ENCODE results near the gene STARD5. TPM values are rescaled to one million over a fixed set of nuclear protein-coding genes. Genes with fewer than 3 reads are reported as not detected.

Gene STARD5
- total and polyA plus RNA-seq, 2 of the 8 experiments (the other 6 are each of a cell fraction or from before 2014, with no cell fraction given), result 5.5 to 10.4 TPM

DNA sequence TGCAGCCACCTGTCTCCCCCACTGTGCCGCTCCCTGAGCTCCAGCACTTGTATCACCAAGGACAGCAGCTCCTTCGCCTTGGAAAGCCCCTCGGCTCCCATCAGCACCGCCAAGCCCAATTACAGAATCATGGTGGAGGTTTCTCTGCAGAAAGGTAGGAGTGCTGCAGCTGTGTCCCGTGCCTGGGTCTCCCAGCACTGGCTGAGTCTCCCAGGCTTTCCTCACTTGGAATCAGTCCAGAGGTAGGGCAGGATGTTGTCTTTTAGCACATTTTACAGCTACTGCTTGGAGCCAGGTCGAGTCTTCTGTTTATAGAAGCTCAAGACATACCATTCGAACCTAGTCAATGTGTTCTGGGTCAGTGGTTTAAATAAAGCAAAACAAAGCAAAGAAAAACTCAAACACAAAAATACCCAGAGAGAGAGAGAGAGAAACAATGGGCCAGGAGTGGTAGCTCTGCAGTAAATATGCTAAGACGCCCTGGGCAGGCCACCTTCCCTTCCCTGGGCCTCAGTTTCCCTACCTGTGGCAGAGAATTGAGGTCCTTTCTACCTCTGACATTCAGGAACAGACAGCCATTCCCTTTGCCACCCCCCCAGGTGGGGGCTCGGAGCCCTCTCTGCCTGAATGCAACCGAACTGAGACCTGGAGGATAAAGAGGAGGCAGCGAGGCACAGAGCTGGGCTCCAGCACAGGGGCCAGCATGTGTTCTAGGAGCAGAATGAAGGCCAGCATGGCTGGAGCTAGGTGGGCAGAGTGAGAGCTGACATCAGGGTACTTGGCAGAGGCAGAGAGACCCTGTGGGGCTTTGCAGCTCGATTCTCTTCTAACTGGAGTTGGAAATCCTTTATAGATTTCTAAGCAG, 44.1 kb downstream of the STARD5 start:
- H3K4me3 ChIP-seq (ENCODE audit: extremely low read depth in 1 of 4, insufficient read depth in 2 of 4, low read depth in 3 of 4, low read length in 4 of 4), result no peak overlapping the region
- FAIRE-seq, result no peak
- no peak overlapping the region for H3K56ac ChIP-seq (replicated peaks; ENCODE audit: insufficient read length, low read depth, low read length)
- H4K8ac ChIP-seq (ENCODE audit: extremely low read depth, insufficient read depth, low read length), result no peak overlapping the region
- H3K4ac ChIP-seq (replicated peaks; ENCODE audit: insufficient read length, low read depth, low read length), result no peak overlapping the region
- H2BK12ac ChIP-seq (ENCODE audit: low read depth, low read length), result no peak overlapping the region
- H3K4me1 ChIP-seq (replicated peaks in 1 of 4; ENCODE audit: control insufficient read depth in 3 of 4, insufficient read depth in 4 of 4, low read length in 3 of 4), result no peaks in the 10 kb centered on the region
- no peak overlapping the region for H3K23ac ChIP-seq (ENCODE audit: insufficient read length)
- no peaks in the 10 kb centered on the region for H4K20me1 ChIP-seq (replicated peaks in 1 of 2; ENCODE audit: control insufficient read depth in 1 of 2, insufficient read depth in 2 of 2, low read length in 2 of 2)
- DNase-seq (ENCODE audit: low read depth in 1 of 2, low spot score in 2 of 2), result no peak
- no peak overlapping the region for H3K9ac ChIP-seq (replicated peaks in 1 of 4; ENCODE audit: extremely low read depth in 1 of 4, low read depth in 3 of 4, low read length in 3 of 4)
- no peak overlapping the region for H2AFZ ChIP-seq (ENCODE audit: low read length)
- H3K27me3 ChIP-seq (replicated peaks in 1 of 4; ENCODE audit: control insufficient read depth in 3 of 4, extremely low read depth in 1 of 4, insufficient read depth in 3 of 4, low read length in 3 of 4), result no peaks in the 10 kb centered on the region
- H3K27ac ChIP-seq (ENCODE audit: low read depth, low read length), result no peak overlapping the region
- no peak overlapping the region for H2AK5ac ChIP-seq (ENCODE audit: low read depth, low read length)
- no peaks in the 10 kb centered on the region for H3K23me2 ChIP-seq (ENCODE audit: low read depth, low read length)
- CTCF ChIA-PET (ENCODE audit: partially characterized antibody), result interaction anchor here (0.6 to 3.3 kb wide), 12 partner anchors 12 to 311 kb away, joined by 3 to 21 read pairs (median 4); no protein-coding TSS in a partner anchor
- no peak overlapping the region for H2BK20ac ChIP-seq (ENCODE audit: low read length)
- no peak overlapping the region for H3K18ac ChIP-seq (ENCODE audit: extremely low read depth, low read length)
- no peak overlapping the region for H4K91ac ChIP-seq (replicated peaks; ENCODE audit: insufficient read length, low read length)
- H3K79me1 ChIP-seq (ENCODE audit: low read depth, low read length), result no peaks in the 10 kb centered on the region
- no peak overlapping the region for H2BK15ac ChIP-seq (ENCODE audit: low read length)
- H2BK5ac ChIP-seq (ENCODE audit: low read depth, low read length), result no peak overlapping the region
- no peak overlapping the region for H2BK120ac ChIP-seq (replicated peaks; ENCODE audit: low read depth, low read length)
- no peaks in the 10 kb centered on the region for H3K36me3 ChIP-seq (ENCODE audit: control insufficient read depth in 2 of 4, insufficient read depth in 4 of 4, low read length in 3 of 4)
- no peak overlapping the region for H3K14ac ChIP-seq (ENCODE audit: insufficient read length)
- POLR2A ChIA-PET (ENCODE audit: partially characterized antibody), result no interaction called here
- no peak overlapping the region for H4K5ac ChIP-seq (ENCODE audit: insufficient read length, low read depth, low read length)
- WGBS, 2 experiments (ENCODE audit: extremely low coverage in 1 of 2, insufficient coverage in 1 of 2, insufficient read length in 1 of 2, insufficient replicate concordance in 2 of 2, low coverage in 1 of 2, low lambda C conversion rate in 2 of 2, missing lambda C conversion rate in 1 of 2), result 83% methylated on average over 12 of the region's 12 CpGs; no CpG with 5 or more reads in 1 of the 2 experiments
- no peak overlapping the region for H3K4me2 ChIP-seq (ENCODE audit: insufficient read depth in 1 of 2, low read depth in 2 of 2, low read length in 2 of 2)
- H3K9me3 ChIP-seq (ENCODE audit: insufficient read depth in 2 of 2, low read depth in 1 of 2, low read length in 1 of 2), result peaks cover 6 to 12% of the 10 kb centered on the region in 2 experiments; a peak in 2 of 4 replicates
- H3K79me2 ChIP-seq (ENCODE audit: control insufficient read depth in 1 of 2, insufficient read depth in 2 of 2, low read length in 2 of 2), result no peaks in the 10 kb centered on the region
- no peak for TF ChIP-seq KDM4A (IDR thresholded peaks at IDR 0.05; ENCODE audit: low read depth, low read length, severe bottlenecking)
- no peak for TF ChIP-seq CBX8 (IDR thresholded peaks at IDR 0.05; ENCODE audit: borderline replicate concordance, low read depth, low read length)
- TF ChIP-seq, protein P1, sequence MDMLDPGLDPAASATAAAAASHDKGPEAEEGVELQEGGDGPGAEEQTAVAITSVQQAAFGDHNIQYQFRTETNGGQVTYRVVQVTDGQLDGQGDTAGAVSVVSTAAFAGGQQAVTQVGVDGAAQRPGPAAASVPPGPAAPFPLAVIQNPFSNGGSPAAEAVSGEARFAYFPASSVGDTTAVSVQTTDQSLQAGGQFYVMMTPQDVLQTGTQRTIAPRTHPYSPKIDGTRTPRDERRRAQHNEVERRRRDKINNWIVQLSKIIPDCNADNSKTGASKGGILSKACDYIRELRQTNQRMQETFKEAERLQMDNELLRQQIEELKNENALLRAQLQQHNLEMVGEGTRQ (IDR thresholded peaks at IDR 0.05; ENCODE audit: low read length), result no peak
- TF ChIP-seq TBP (IDR thresholded peaks at IDR 0.05; ENCODE audit: low read depth, low read length), result no peak
- no peak for TF ChIP-seq SIRT6 (IDR thresholded peaks at IDR 0.05; ENCODE audit: low read length)
- no peak for TF ChIP-seq RXRA (IDR thresholded peaks at IDR 0.05; ENCODE audit: insufficient read depth, low read depth, low read length)
- no peak for TF ChIP-seq ASH2L (IDR thresholded peaks at IDR 0.05; ENCODE audit: low read length)
- TF ChIP-seq TAF7 (optimal IDR thresholded peaks at IDR 0.05; ENCODE audit: borderline replicate concordance, low read depth, low read length), result no peak
- no peak for TF ChIP-seq TEAD4 (IDR thresholded peaks at IDR 0.05; ENCODE audit: low read depth, low read length)
- TF ChIP-seq BACH1 (IDR thresholded peaks at IDR 0.05; ENCODE audit: low read length), result no peak
- TF ChIP-seq TAF1 (IDR thresholded peaks at IDR 0.05; ENCODE audit: low read depth, low read length), result no peak

All from H1 (cell line).